ENCODE data around the gene AP5S1.
A peak's percentile ranks its signal among the peaks of the same experiment; 100 is the strongest.
"Not testable (repeated sequence)": the region's sequence is repeated elsewhere in the genome, so short reads cannot be mapped to it uniquely, and the experiment has no call there.

Gene AP5S1

GRCh38 chr20:3811467-3812258 lies 8.7 kb upstream of the AP5S1 start:
- DNase-seq (ENCODE audit: low read depth, low spot score), result peak; percentile 84

DNA sequence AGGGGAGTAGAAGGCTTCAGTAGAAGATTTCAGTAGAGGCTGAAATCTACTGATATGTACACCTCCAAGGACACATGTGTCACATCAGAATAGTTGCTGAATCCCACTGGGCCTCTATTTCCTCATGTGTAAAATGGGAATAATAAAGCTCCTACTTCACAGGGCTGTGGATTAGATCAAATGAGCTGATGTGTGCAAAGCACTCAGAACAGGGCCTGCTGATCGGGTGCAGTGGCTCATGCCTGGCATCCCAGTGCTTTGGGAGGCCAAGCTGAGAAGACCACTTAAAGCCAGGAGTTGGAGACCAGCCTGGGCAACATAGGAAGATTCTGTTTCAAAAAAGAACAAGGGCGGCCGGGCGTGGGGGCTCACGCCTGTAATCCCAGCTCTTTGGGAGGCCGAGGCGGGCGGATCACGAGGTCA lies 8.1 kb upstream of the AP5S1 start:
- no peak for DNase-seq (ENCODE audit: low read depth, low spot score)

DNA sequence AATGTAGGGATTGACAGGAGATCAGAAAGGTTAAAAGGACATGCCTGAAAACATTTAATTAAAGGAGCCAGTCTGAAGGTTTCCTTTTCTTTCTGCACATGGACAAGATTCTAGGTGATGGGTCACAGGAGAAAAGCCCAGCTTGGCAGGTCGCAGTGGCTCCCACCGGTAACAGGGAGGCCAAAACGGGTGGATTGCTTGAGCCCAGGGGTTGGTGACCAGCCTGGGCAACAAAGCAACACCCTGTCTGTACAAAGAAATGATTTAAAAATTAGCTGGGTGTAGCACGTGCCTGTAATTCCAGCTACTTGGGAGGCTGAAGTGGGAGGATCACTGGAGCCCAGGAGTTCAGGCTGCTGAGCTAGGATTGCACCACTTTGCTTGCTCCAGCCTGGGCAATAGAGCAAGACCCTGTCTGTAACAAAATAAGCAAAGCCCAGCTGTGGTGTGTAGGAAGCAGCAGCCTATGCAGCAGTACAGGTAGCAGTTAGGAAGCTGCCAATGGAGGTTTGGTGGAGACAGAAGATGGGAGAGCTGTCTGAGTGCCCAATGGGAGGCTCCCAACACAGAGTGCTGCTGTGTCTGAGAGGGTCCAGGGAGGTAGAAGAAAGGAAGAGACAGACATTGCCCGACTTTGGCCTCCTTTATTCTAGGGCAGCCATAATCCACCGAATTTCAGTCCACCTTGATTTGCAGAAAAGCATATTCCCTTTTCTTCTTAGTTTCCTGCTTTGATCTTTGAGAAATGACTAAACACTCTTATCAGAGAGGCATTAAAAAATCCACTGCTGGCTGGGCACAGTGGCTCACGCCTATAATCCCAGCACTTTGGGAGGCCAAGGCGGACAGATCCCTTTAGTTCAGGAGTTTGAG lies 7.1 kb upstream of the AP5S1 start:
- DNase-seq (ENCODE audit: low read depth, low spot score), result no peak

- DNase-seq (ENCODE audit: low read depth, low spot score), result no peak
Measured at GRCh38 chr20:3813848-3814581, 6.3 kb upstream of the AP5S1 start.

DNA sequence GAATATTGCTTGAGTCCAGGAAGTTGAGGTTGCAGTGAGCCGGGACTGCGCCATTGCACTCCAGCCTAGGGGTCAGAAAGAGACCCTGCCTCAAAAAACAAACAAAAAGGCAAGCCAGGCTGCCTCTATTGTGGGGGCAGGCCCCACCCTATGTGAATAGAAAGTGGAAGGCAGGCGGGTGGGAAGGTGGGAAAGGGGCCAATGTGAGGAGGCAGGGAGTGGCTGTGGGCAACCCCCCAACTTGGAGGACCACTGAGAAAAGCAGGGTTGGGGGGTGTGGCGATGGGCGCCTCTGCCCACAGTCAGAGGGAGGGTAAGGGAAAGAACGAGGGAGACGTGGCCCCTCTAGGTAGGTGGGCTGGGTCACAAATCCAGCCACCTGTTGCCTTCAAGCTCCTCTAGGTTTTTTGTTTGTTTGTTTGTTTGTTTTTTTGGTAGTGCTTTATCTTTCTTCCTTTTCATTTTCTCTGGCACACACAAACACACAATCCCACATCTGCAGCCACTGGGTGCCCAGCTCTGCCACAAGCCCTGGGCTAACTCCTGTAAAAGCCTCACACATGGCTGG lies 5.3 kb upstream of the AP5S1 start:
- DNase-seq (ENCODE audit: low read depth, low spot score), result no peak

DNA sequence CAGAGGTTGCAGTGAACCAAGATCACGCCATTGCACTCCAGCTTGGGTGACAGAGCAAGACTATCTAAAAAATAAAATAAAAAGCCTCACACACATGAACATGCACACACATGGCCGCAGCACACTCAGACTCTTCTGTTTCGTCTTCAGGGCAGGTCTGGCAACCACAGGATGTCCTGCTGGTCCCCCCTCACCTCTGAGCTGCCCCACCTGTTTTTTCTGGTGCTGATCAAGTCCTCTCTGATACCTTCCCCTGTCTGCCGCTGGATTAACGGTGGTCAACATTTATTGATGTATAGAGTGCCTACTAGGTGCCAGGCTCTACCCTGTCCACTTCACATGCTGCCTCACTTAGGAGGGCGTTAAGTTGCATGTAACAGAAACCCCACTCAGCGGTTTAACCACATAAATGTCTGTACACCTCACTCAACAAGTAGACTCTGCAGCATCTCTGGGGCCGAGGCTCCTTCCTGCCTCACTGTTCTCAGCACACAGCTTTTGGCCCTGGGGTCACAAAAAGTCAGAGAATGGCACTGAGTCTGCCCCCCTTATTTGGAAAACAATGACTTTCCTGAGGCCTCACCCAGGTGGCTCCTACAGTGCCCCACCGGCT lies 4.5 kb upstream of the AP5S1 start:
- DNase-seq (ENCODE audit: low read depth, low spot score), result no peak

- peak; percentile 87 for DNase-seq (ENCODE audit: low read depth, low spot score)
Measured at GRCh38 chr20:3818155-3819151, 1.9 kb upstream of the AP5S1 start.

GRCh38 chr20:3819411-3820047 lies 818 bp upstream of the AP5S1 start:
- no peak for DNase-seq (ENCODE audit: low read depth, low spot score)

- no peak for DNase-seq (ENCODE audit: low read depth, low spot score)
Measured at GRCh38 chr20:3820901-3821727, 767 bp downstream of the AP5S1 start.

- no peak for DNase-seq (ENCODE audit: low read depth, low spot score)
Measured at GRCh38 chr20:3821996-3822395, 1.6 kb downstream of the AP5S1 start.

DNA sequence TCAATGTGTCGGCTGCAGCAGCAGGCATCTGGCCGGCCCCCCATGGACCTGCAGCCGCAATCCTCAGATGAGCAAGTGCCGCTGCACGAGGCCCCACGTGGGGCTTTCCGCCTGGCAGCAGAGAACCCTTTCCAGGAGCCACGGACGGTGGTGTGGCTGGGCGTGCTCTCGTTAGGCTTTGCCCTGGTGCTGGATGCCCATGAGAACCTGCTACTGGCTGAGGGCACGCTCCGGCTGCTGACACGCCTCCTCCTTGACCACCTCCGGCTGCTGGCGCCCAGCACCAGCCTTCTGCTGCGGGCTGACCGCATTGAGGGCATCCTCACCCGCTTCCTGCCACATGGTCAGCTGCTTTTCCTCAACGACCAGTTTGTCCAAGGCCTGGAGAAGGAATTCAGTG lies 3.5 kb downstream of the AP5S1 start:
- no peak for DNase-seq (ENCODE audit: low read depth, low spot score)

DNA sequence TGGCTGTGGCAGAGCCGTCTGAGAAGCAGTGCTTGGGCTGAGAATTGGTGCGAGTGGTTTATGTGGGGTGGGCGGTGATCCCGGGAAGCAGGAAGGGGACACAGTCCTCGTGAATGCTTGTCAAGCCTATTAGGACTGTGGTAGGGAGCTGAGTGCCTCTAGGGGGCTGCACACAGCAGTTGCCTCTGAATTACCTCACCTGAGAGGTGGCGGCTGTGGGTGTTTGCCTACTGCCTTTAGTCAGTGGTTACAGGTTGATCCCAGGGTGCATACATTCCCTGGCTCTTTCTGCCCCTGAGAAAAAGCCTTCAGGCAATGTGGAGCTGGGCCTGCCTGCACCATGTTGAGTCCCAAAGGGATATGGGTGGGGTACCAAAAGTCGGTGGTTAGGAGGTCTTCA lies 5.2 kb downstream of the AP5S1 start:
- no peak for DNase-seq (ENCODE audit: low read depth, low spot score)

GRCh38 chr20:3826420-3826819 lies 6.1 kb downstream of the AP5S1 start:
- no peak for DNase-seq (ENCODE audit: low read depth, low spot score)

GRCh38 chr20:3828798-3829197 lies 8.5 kb downstream of the AP5S1 start:
- DNase-seq (ENCODE audit: low read depth, low spot score), result no peak

DNA sequence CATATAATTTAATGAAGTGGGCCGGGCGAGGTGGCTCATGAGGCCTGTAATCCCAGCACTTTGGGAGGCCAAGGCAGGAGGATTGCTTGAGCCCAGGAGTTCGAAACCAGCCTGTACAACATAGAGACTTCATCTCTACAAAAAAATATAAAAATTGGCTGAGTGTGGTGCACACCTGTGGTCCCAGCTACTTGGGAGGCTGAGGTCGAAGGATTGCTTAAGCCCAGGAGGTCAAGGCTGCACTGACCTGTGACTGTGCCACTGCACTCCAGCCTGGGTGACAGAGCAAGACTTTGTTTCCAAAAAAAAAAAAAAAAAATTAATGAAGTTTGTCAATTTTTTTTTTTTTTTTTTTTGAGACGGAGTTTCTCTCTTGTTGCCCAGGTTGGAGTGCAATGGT lies 9.5 kb downstream of the AP5S1 start:
- not testable (repeated sequence) for DNase-seq (ENCODE audit: low read depth, low spot score)

DNA sequence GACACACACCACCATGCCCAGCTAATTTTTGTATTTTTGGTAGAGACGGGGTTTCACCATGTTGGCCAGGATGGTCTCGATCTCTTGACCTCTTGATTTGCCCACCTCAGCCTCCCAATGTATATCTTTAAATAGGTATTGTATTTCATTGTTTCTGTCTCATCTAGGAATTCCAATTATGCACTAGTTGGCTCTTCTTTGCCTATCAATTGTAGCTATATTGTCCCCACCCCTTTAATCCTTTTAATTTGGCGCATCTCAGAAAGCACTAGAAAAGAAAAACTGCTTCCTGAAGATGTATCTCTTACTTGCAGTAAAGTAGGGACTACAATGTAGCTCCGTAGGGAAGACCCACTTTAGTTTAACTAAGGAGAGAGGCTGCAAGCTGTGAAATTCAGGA lies 15.8 kb downstream of the AP5S1 start:
- DNase-seq (ENCODE audit: low read depth, low spot score), result no peak

DNA sequence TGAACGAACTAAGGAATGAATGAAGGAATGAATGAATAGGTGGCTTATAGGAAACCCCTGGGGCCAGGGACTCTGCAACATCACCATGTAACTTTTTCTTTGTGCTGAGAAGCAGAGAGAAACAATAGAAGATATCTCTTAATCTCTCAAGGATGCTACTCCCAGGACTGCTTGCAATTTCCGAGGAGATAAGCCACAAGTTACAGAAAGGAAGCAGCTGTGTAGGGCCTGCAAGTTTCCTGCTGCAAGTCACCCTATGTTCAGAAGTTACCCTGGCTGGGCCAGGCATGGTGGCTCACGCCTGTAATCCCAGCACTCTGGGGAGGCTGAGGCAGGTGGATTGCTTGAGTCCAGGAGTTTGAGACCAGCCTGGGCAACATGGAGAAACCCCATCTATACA lies 19.0 kb downstream of the AP5S1 start:
- DNase-seq (ENCODE audit: low read depth, low spot score), result peak; percentile 44

GRCh38 chr20:3840201-3840600 lies 19.9 kb downstream of the AP5S1 start:
- peak; percentile 51 for DNase-seq (ENCODE audit: low read depth, low spot score)
